Psoas muscle (tissue), 8 donors: ENCODE measurements around the gene NDUFAF7. TPM values are rescaled to one million over a fixed set of nuclear protein-coding genes. Genes with fewer than 3 reads are reported as not detected.

Experiments used
- ATAC-seq, 4 donors: fragments of 200-7000 bp; cut with Tn5 transposase; one replicate each; pipeline ENCODE4 v1.9.1; 2020; ENCODE audit warnings: moderate library complexity in 3 of 4, mild to moderate bottlenecking in 2 of 4
- DNase-seq, 2 donors: peaks; one replicate each; pipeline ENCODE4 v3.0.0-alpha.2; 2020
- H3K27ac ChIP-seq: fragments of 200-600 bp; one replicate; pipeline ENCODE4 v1.8.0; 2022
- H3K27me3 ChIP-seq, 3 donors: fragments of 200-600 bp in 1 of 3; one replicate each; pipeline versions ENCODE4 v1.6.1 to v1.8.0; 2013 to 2022; ENCODE audit warnings: low read length in 2 of 3, mild to moderate bottlenecking in 2 of 3, moderate library complexity in 1 of 3; ENCODE audit not compliant: insufficient read depth in 3 of 3
- H3K36me3 ChIP-seq, 2 donors: fragments of 200-600 bp in 1 of 2; one replicate each; pipeline versions ENCODE4 v1.6.1 to v1.8.0; 2013 to 2022; ENCODE audit warnings: low read depth in 1 of 2, mild to moderate bottlenecking in 1 of 2, moderate library complexity in 1 of 2; ENCODE audit not compliant: insufficient read depth in 1 of 2
- H3K4me1 ChIP-seq: fragments of 200-600 bp; one replicate; pipeline ENCODE4 v1.8.0; 2022
- H3K4me3 ChIP-seq: fragments of 200-600 bp; one replicate; pipeline ENCODE4 v1.8.0; 2022; ENCODE audit warnings: mild to moderate bottlenecking
- H3K9me3 ChIP-seq: fragments of 200-600 bp; one replicate; pipeline ENCODE4 v1.8.0; 2022
- CTCF ChIP-seq: fragments of 200-600 bp; IDR thresholded peaks from one replicate; pipeline ENCODE4 v1.8.0; 2022; ENCODE audit warnings: antibody characterized with exemption
- WGBS, 3 donors: extraction: QIAGEN DNeasy Blood & Tissue Kit; methylation state at CpG; one replicate each; pipeline versions ENCODE4 v1.1.6 to v1.1.7; 2013; 5-methylcytosine and 5-hydroxymethylcytosine counted together
- intact Hi-C, 2 donors: fragments of 100-400 bp; cut with DNase I; formaldehyde crosslinking; loops; one replicate each; pipeline versions ENCODE4 v1.11.0 to v1.14.2; 2022
- polyA plus RNA-seq, 3 donors: library from polyadenylated mRNA; stranded (reverse); fragments of 200-250 nt; gene quantifications; one replicate each; pipeline ENCODE4 v1.2.3, GENCODE V29; 2013
- total RNA-seq, 4 donors: library from RNA; stranded (reverse); fragmentation: NEBNext Ultra II Directional in 2 of 4; extraction: Animal tissue kit (Norgen Biotek cat#: 25700) in 2 of 4; gene quantifications; one replicate each; pipeline versions ENCODE4 v1.2.1 to v1.2.4, GENCODE V29; 2021 to 2023
- donor health status: healthy with polysubstance abuse.
- donor health status: DM: no; HTN: no; CAD: no; lungs with moderate emphysema.
- donor health status: Bipolar disorder and iron deficiency.
- donor health status: healthy.
- donor health status: DM: yes; HTN: yes; CAD: no.
- donor health status: DM: no; HTN: no; CAD: no.
- donor health status: DM: no; HTN: no; CAD: no.
- donor health status: DM: yes; HTN: yes; CAD: no.

The NDUFAF7 gene
- total and polyA plus RNA-seq, 7 donors = 15.1 to 31.1 (median 20.8) TPM

GRCh38 chr2:37268111-37268510 lies 36.7 kb downstream of the NDUFAF7 start:
- DNase-seq (no peak), ATAC-seq (no peak)
- no peak overlapping the region for H3K4me3 ChIP-seq
- no peaks in the 10 kb centered on the region for H3K4me1 ChIP-seq
- TF ChIP-seq CTCF = no peak
- H3K36me3 ChIP-seq = peaks cover 0 to 100% of the 10 kb centered on the region in 2 donors
- H3K9me3 ChIP-seq = no peaks in the 10 kb centered on the region
- intact Hi-C loops = no loop called here
- H3K27ac ChIP-seq = no peak overlapping the region
- 85 to 86% (median 86%) methylated on average over 4 of the region's 4 CpGs for WGBS, 3 donors
- H3K27me3 ChIP-seq = no peaks in the 10 kb centered on the region

GRCh38 chr2:37271376-37272067 lies 40.1 kb downstream of the NDUFAF7 start:
- Histone ChIP-seq H3K36me3 (peaks cover 4 to 100% of the 10 kb centered on the region in 2 donors), H3K27me3 (no peaks in the 10 kb centered on the region)
- ATAC-seq = no peak

GRCh38 chr2:37274359-37274965 lies 43.0 kb downstream of the NDUFAF7 start:
- H3K27me3 ChIP-seq = no peaks in the 10 kb centered on the region
- no peak overlapping the region for H3K27ac ChIP-seq
- H3K4me1 ChIP-seq = no peaks in the 10 kb centered on the region
- no peak overlapping the region for H3K4me3 ChIP-seq
- ATAC-seq (no peak), DNase-seq (no peak)
- WGBS, 3 donors = 82 to 93% (median 88%) methylated on average over 6 of the region's 6 CpGs
- H3K36me3 ChIP-seq = peaks cover 4 to 98% of the 10 kb centered on the region in 2 donors
- intact Hi-C loops = loop anchor here in 1 of 2 donors (10.0 kb wide), 1 partner anchor 410 kb away; no protein-coding TSS in a partner anchor
- no peak for TF ChIP-seq CTCF
- no peaks in the 10 kb centered on the region for H3K9me3 ChIP-seq

More at GRCh38 chr2:37271376-37272067, 40.1 kb downstream of the NDUFAF7 start:
- WGBS, 3 donors = 82 to 84% (median 84%) methylated on average over 7 of the region's 7 CpGs
- intact Hi-C loops = loop anchor here in 1 of 2 donors (10.0 kb wide), 1 partner anchor 407 kb away; no protein-coding TSS in a partner anchor
- DNase-seq = no peak
- Histone ChIP-seq H3K27ac (no peak overlapping the region), H3K4me1 (no peaks in the 10 kb centered on the region), H3K4me3 (no peak overlapping the region), H3K9me3 (no peaks in the 10 kb centered on the region)
- TF ChIP-seq CTCF = no peak

- peaks cover 4 to 98% of the 10 kb centered on the region in 2 donors for H3K36me3 ChIP-seq
- intact Hi-C loops = loop anchor here in 1 of 2 donors (10.0 kb wide), 1 partner anchor 411 kb away; no protein-coding TSS in a partner anchor
- no peaks in the 10 kb centered on the region for H3K9me3 ChIP-seq
- 85 to 87% (median 85%) methylated on average over 2 of the region's 2 CpGs for WGBS, 3 donors
- no peak for TF ChIP-seq CTCF
- no peak overlapping the region for H3K27ac ChIP-seq
- DNase-seq (no peak), ATAC-seq (no peak)
- no peak overlapping the region for H3K4me3 ChIP-seq
- H3K27me3 ChIP-seq = no peaks in the 10 kb centered on the region
- H3K4me1 ChIP-seq = no peaks in the 10 kb centered on the region
These were observed 44.8 kb downstream of the NDUFAF7 start for GRCh38 chr2:37276291-37276690.
